HG03469 (cell line): ENCODE measurements around the gene CDKN1C.
A peak's percentile ranks its signal among the peaks of the same experiment; 100 is the strongest.
"Not testable (repeated sequence)": the region's sequence is repeated elsewhere in the genome, so short reads cannot be mapped to it uniquely, and the experiment has no call there.

Experiments used
- ATAC-seq: cut with Tn5 transposase; IDR thresholded peaks from one replicate; pipeline ENCODE4 v1.9.1; 2021; ENCODE audit warnings: mild to moderate bottlenecking, moderate library complexity, moderate number of reproducible peaks; ENCODE audit not compliant: unreplicated experiment

The CDKN1C gene

GRCh38 chr11:2909133-2909902 is 23.7 kb upstream of the CDKN1C start:
- ATAC-seq: no peak

- ATAC-seq: no peak
Measured at GRCh38 chr11:2908130-2908529, 22.6 kb upstream of the CDKN1C start.

DNA sequence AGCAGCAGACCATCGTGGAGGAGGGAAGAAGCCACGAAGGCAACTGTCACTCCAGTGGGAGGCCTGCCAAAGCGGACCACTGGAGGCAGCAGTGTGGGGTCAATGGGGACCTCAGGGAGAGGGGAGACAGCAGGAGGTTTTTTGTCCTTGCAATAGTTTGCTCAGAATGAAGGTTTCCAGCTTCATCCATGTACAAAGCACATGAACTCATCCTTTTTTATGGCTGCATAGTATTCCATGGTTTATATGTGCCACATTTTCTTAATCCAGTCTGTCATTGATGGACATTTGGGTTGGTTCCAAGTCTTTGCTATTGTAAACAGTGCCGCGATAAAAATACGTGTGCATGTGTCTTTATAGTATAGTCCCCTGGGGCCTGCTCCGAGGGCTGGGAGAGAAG is 19.7 kb upstream of the CDKN1C start:
- not testable (repeated sequence) for ATAC-seq

- ATAC-seq: no peak
Measured at GRCh38 chr11:2904153-2905052, 18.8 kb upstream of the CDKN1C start.

- no peak for ATAC-seq
Measured at GRCh38 chr11:2903672-2904011, 18.1 kb upstream of the CDKN1C start.

DNA sequence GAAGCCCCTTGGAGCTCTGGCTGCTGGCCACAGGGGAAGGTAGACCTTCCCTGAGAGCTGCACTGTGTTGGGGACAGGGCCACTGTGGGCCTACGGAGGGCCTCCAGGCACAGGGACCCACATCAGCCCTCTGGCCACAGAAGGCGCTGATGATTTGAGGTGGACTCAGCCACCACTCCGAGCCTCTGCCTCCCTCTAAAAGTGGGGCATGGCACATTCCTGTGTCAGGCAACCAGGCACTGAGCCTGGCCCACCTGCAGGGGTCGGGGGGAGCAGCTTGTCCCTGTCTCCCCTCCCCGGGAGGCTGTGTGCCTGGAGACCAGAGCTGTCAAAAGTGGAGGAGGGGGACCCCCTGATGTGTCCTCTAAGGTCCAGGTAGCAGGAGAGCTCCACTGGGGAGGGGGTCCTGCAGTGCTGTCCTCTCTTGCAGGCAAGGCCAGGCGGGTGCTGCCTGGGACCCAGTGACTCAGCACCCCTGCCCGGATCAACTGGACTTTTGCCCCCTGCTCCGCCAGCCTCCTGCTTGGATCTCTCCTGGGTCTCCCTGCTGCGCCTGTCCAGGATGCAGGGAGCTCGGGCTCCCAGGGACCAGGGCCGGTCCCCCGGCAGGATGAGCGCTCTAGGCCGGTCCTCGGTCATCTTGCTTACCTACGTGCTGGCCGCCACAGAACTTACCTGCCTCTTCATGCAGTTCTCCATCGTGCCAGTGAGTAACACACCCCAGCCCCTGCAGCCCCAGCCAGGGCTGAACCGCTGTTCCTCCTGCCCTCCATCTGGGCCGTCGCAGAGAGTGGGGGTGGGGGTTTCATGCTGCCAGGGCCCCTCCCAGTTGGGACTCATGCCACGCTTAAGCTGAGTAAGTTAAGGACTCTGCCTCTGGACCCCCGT is 17.5 kb upstream of the CDKN1C start:
- ATAC-seq: no peak

DNA sequence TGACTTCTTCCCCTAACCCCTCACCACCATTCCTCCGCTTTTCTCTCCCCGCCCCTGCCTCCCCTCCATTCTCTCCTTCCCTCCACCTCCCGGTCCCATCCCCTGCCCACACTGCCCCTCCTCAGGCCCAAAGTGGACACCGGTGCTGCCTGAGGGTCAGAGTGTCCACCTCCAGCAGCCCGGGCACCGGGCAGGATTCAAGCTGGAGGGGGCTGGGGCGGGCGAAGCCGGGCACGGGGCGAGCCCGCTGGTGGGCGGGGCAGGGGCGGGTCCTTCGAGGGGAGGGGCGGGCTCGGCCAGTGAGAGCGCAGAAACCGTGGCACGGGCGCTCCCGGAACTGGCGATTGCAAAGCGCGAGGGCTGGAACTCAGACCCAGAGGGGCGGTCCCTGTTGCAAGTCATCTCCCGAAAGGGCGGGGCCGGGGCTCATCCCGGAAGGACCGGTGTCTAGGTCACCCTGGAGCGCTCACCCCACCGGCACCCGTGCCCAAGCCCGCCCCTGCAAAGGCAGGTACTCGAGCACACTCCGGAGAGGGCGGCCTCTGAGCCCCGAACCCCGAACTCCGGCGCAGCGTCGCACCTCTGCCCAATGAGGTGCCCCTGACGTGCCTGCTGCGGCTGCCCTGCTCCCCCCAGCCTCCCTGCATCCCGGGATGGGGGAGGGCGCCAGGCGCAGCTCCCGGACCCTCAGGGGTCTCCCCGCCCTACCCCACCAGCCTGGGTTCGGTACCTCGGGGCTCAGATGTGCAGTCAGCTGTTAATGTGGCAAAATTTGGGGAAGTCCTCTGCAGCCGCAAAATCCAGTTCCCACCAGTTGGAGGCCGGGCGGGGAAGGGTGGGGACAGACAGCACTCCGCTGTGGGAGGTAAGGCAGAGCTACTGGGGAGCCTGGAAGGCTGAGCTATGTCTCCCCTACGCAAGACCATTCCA is 16.5 kb upstream of the CDKN1C start:
- peak; percentile 72 for ATAC-seq

DNA sequence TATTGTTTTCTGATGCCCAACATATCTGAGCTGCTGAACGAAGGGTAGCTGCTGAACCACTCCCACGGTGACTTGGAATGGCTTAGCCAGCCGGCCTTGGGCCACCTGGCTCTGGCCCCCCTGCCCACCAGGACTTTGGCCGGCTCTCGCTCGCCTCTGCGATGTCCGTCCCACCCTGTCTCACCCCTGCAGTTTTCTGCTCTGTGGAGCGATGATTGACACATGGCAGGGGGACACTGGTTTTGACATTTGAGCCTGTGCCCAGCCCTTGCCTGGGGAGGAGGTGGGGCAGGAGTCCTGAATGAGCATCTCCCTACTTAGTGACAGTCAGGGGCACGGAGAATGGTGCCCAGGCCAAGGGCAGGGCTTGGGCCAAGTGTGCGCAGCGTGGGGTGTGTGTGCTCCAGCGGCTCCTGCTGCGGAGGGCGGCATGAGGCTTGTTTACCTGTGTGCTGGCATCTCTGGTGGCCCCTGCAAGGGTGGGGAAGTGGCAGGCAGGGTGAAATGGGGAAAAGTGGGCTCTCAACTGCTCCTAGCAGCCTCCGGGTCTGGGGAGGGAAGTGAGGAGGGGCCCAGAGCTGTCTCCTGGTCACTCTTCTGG is 15.7 kb upstream of the CDKN1C start:
- no peak for ATAC-seq

DNA sequence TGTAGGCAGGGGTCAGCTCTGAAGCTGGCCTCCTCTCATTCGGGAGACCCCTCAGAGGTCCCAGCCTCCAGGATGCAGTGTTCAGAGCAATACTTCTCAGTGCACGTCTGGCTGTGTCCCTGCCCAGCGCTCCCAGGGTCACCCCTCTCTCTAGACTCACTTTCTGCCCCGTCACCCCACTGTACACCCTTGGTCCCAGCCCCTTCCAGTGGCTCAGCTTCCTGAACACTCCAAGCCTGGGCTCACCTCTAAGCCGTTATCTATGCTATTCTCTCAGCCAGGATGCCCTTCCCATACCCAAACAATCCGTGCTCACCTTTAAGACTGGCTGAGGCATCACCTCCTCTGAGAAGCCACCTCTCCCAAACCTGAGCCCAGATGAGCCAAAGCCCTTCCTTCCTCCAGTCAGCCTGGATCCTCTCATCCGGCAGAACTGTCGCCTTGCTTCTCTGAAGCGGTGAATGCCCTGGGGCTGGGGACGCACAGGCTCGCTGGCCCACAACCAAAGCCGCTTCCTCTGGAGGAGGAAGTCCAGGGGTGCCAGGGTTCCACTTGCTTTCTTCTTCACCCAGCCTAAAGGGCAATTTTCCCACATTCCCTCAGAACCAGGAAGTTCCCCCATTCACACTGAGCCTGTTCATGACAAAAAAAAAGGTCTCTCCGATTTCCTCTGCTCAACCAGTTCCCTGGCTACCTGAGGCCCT is 13.7 kb upstream of the CDKN1C start:
- ATAC-seq: no peak

- ATAC-seq: no peak
Measured at GRCh38 chr11:2898366-2899079, 12.9 kb upstream of the CDKN1C start.

GRCh38 chr11:2897048-2897447 is 11.5 kb upstream of the CDKN1C start:
- no peak for ATAC-seq

DNA sequence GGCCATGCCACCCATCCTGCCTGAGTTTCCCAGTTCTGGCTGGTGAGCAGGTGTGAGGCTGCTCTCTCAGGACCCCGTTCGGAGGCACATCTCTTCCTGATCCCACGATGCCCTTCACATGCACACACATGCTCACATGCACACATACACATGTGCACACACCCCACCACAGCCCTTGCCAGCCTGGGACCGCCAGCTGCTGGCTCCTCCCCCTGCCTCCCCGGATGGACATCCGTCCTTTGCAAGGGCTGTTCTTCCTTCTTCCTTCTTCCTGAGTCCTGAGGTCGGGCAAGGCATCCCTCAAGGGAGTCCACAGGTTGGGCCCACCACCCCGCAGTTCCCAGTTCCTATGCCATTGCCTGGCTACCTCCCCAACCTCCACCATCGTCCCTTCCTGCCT is 10.5 kb upstream of the CDKN1C start:
- no peak for ATAC-seq

- no peak for ATAC-seq
Measured at GRCh38 chr11:2893935-2894334, 8.4 kb upstream of the CDKN1C start.

DNA sequence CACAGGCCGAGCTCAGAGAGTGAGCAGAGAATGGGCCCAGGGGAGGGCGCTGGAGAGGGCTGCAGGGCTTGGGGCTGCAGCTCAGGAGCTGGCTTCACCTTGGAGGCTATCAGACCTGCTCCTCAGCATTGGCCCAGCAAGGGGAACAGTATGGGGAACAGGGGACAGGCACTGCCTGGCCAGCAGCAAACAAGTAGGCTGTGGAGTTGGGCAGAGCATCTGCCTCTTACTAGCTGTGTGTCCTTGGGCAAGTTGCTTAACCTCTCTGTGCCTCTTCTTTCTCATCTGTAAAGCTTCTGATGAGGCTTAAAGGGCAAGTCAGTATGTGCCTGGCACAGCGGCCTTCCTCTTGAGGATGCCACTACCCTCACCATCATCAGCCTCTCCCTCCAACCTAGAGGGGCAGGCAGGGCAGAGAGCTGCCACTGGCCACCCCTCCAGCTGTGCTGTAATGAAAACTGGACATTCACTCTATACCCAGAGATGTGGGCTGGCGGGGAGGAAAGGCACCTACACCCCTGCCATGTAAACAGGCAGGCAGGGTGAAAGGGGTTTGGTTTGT is 7.5 kb upstream of the CDKN1C start:
- ATAC-seq: no peak

DNA sequence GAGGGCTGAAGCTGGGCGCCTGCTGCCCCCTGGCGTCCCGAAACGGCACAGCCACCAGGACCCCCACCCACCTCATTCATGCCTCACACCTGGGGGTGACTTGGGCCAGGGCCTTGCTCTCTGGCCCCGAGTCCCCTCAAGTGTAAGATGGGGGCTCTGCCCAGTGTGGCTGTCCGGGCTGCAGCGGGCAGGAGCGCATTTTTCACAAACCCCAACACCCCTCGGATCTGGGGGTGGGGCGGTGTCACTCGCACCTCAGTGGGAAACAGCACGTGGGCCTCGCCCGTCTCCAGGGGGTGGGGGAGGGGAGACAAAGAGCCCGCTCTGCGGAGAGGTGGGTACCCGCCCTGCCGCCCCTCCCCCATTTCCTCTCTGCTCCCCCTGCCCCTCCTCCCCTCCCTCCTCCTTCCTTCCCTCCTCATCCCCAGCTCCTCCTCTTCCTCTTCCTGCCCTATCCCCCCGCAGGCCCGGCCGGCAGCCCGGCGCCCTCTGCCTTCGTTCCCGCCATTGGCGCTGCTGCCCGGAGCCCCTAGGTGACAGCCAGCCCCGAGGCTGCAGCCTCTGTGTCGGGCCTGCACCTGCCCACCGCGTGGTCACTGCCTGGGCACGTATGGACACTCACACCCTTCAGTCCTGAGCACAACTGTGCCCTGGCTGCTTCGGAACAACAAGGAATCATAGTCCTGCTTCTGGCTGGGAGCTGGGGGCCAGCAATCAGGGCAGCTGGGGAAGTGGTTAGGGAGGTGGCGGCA is 6.8 kb upstream of the CDKN1C start:
- no peak for ATAC-seq

GRCh38 chr11:2891326-2892214 is 6.0 kb upstream of the CDKN1C start:
- ATAC-seq: no peak
